BJ (cell line): ENCODE results near the gene TLCD3A. TPM values are rescaled to one million over a fixed set of nuclear protein-coding genes. Genes with fewer than 3 reads are reported as not detected.
"Not testable (repeated sequence)": the region's sequence is repeated elsewhere in the genome, so short reads cannot be mapped to it uniquely, and the experiment has no call there.

Experiments
- CTCF ChIA-PET: fragments of 350-600 bp; formaldehyde crosslinking; extraction: SDS; loops from one replicate; lab custom pipeline; 2021; ENCODE audit warnings: antibody characterized with exemption, inconsistent platforms; lab: Yijun Ruan, JAX
- POLR2A ChIA-PET: fragments of 300-600 bp; sonication (Branson Sonifier 250); formaldehyde crosslinking; extraction: SDS; loops from one replicate; lab custom pipeline; 2021; ENCODE audit warnings: antibody characterized with exemption; lab: Charles Lee
- DNase-seq: peaks from one replicate; pipeline ENCODE4 v3.0.0-alpha.2; 2011; ENCODE audit warnings: low read depth
- H3K27me3 ChIP-seq: 2 replicates; pipeline ENCODE4 v1.6.0; 2011; ENCODE audit warnings: low read length; ENCODE audit not compliant: control insufficient read depth, insufficient read depth
- H3K36me3 ChIP-seq: 2 replicates; pipeline ENCODE4 v1.5.1; 2011; ENCODE audit warnings: low read length; ENCODE audit not compliant: control insufficient read depth, insufficient read depth
- H3K4me3 ChIP-seq: 2 replicates; pipeline ENCODE4 v1.5.1; 2011; ENCODE audit warnings: low read depth, mild to moderate bottlenecking, control low read depth, low read length
- polyA plus RNA-seq: library from polyadenylated mRNA; depleted of rRNA; stranded (reverse); fragments of >200 nt; gene quantifications from 2 replicates; pipeline ENCODE4 v1.2.3, GENCODE V29; 2011
- TF ChIP-seq, protein P1 (sequence below): IDR thresholded peaks from 2 replicates; pipeline ENCODE4 v1.5.1; 2011; ENCODE audit warnings: low read depth, mild to moderate bottlenecking, control low read depth, inconsistent platforms, low read length, moderate library complexity; ENCODE audit not compliant: insufficient read depth

Gene TLCD3A
- polyA plus RNA-seq, 1 experiment: 45.8 TPM

DNA sequence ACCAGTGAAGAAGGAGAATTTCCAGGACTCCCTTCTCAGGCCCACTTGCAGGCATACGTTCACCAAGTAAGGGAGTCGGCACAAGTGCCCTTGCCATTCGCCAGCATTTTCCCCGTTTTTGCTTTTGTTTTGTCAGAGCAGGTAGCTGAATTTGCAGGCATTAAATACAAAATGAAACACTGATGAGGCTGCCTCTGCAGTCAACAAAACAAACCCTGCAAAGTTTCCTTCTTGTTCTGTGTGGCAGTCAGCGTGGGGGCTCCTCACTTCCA lies 41.9 kb downstream of the TLCD3A start:
- ChIA-PET POLR2A (no interaction called here), CTCF (interaction anchor here (1.1 to 1.2 kb wide), 2 partner anchors 9 to 223 kb away, joined by 3 read pairs; partner anchors contain the start of gene TIMM22)
- no peak for DNase-seq
- TF ChIP-seq, protein P1, sequence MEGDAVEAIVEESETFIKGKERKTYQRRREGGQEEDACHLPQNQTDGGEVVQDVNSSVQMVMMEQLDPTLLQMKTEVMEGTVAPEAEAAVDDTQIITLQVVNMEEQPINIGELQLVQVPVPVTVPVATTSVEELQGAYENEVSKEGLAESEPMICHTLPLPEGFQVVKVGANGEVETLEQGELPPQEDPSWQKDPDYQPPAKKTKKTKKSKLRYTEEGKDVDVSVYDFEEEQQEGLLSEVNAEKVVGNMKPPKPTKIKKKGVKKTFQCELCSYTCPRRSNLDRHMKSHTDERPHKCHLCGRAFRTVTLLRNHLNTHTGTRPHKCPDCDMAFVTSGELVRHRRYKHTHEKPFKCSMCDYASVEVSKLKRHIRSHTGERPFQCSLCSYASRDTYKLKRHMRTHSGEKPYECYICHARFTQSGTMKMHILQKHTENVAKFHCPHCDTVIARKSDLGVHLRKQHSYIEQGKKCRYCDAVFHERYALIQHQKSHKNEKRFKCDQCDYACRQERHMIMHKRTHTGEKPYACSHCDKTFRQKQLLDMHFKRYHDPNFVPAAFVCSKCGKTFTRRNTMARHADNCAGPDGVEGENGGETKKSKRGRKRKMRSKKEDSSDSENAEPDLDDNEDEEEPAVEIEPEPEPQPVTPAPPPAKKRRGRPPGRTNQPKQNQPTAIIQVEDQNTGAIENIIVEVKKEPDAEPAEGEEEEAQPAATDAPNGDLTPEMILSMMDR: no peak
- H3K36me3 ChIP-seq: peaks cover 21% of the 10 kb centered on the region
- H3K4me3 ChIP-seq: no peak overlapping the region
- H3K27me3 ChIP-seq: no peaks in the 10 kb centered on the region

DNA sequence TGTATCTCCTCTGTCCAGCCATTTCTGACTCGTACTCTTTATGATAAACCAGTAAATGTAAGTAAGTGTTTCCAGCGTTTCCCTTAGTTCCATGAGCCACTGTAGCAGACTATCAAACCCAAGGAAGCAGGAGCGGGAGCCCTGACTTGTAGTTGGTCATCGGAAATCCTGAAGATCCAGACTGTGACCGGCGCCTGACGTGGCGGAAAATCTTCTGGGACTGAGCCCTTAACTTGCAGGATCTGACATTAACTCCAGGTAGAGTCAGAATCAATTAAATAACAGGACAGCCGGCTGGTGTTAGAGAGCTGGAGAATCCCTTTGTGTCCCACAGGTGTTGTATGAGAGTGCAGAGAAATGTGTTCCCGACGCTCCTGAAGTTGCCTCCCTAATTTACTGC lies 45.7 kb downstream of the TLCD3A start:
- no peak for DNase-seq
- peaks cover 16% of the 10 kb centered on the region for H3K36me3 ChIP-seq
- no peaks in the 10 kb centered on the region for H3K27me3 ChIP-seq
- H3K4me3 ChIP-seq: no peak overlapping the region
- CTCF ChIA-PET: interaction anchor here (0.7 to 2.1 kb wide), 3 partner anchors 202 to 304 kb away, joined by 4 to 5 read pairs (median 4); partner anchors contain the start of genes NXN and TIMM22
- POLR2A ChIA-PET: no interaction called here
- TF ChIP-seq, protein P1: no peak

DNA sequence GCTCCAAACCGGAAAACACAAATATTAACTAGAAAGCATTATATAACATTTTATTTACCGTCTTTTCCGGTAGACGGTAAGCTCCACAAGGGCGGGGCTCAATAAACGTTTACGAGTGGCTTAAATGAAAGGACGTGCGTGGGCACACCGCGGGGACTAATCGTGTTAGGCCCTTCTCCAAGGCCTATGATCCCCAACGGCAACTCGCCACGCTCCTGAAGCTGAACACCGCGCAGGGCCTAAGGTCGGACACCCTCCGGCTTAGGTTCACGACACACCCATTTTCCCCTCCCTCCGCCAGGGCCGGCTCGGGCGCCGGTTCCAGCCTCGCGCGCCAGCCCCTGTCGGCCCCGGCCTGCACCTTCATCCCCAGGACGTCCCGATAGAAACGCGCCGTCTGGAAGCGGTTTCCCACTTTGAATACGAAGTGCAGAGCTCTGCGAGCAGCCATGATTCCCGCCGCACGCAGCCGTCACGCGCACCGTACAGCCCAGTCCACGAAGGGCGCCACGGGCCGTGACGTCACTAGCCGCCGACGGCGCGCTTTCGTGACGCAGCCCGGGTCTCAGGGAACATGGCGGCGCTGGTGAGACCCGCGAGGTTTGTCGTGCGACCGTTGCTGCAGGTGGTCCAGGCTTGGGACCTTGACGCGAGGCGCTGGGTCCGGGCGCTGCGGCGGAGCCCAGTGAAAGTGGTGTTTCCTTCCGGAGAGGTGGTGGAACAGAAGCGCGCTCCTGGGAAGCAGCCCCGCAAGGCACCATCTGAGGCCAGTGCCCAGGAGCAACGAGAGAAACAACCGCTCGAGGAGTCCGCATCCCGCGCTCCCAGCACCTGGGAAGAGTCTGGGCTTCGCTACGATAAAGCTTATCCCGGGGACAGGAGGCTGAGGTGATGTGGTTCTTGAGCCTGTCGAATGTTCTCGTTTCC lies 49.7 kb downstream of the TLCD3A start, which contains the start of the genes GLOD4 and MRM3:
Gene GLOD4, minus strand, starts transcription at position 476 of the 927 bp plus-strand sequence. Its CDS starts 25 bp downstream, at position 451.
Gene MRM3, plus strand, starts transcription at position 549 of the 927 bp plus-strand sequence. Its CDS starts 26 bp downstream, at position 575.
- POLR2A ChIA-PET: no interaction called here
- peak; percentile 48 for DNase-seq
- TF ChIP-seq, protein P1: peak; percentile 21; the same call in 1 of the 2 replicates
- H3K27me3 ChIP-seq: no peaks in the 10 kb centered on the region
- CTCF ChIA-PET: interaction anchor here (0.6 to 3.1 kb wide), 8 partner anchors 12 to 274 kb away, joined by 3 to 19 read pairs (median 4); partner anchors contain the start of genes NXN and TIMM22
- H3K36me3 ChIP-seq: peaks cover 4% of the 10 kb centered on the region; the same call in 1 of the 2 replicates
- peak within 1 kb of the TSS; percentile 96 for H3K4me3 ChIP-seq

DNA sequence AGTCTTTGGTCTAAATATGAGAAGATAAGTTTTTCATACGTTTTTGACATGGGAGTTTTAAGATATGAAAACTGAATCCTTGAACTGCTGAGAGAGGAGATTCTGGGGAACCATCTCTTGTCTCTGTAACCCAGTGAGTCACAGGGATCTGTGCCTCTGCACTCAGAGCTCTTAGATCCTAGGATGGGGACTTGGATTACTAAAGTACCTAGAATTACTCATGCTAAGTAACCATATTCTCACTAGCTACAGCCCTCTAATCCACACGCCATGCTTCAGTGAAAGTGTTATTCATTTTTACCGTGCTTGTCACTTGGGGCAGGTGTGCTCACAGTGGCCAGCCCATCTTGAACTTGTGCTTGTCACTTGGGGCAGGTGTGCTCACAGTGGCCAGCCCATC lies 51.7 kb downstream of the TLCD3A start:
- POLR2A ChIA-PET: no interaction called here
- H3K4me3 ChIP-seq: no peak overlapping the region
- no peaks in the 10 kb centered on the region for H3K27me3 ChIP-seq
- CTCF ChIA-PET: no interaction called here
- peaks cover 8% of the 10 kb centered on the region for H3K36me3 ChIP-seq
- no peak for DNase-seq
- TF ChIP-seq, protein P1: no peak

DNA sequence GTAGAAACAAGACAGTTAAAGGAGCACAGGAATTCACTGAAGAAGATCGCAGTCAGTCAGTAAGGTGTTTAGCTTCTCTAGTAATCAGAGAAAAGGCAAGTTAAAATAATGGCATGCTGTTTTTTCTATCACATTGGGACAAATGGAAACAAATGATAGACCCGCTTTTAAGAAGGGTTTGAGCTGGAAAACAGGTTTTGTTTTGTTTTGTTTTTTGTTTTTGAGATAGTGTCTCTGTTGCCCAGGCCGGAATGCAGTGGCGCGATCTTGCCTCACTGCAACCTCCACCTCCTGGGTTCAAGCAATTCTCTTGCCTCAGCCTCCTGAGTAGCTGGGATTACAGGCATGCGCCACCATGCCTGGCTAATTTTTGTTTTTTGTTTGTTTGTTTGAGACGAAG lies 53.5 kb downstream of the TLCD3A start:
- CTCF ChIA-PET: interaction anchor here (1.0 to 1.6 kb wide), 3 partner anchors 9 to 195 kb away, joined by 3 to 7 read pairs (median 4); no protein-coding TSS in a partner anchor
- DNase-seq: not testable (repeated sequence)

More for the DNA sequence above, 53.5 kb downstream of the TLCD3A start:
- H3K27me3 ChIP-seq, H3K4me3 ChIP-seq, POLR2A ChIA-PET: not testable (repeated sequence)
- H3K36me3 ChIP-seq: peaks cover 11% of the 10 kb centered on the region
